RWPE2 (cell line): ENCODE measurements around the gene ZBTB21.
A peak's percentile ranks its signal among the peaks of the same experiment; 100 is the strongest.
"Not testable (repeated sequence)": the region's sequence is repeated elsewhere in the genome, so short reads cannot be mapped to it uniquely, and the experiment has no call there.

Source experiments
- ATAC-seq: fragments of 200-7000 bp; cut with Tn5 transposase; 3 replicates; pipeline ENCODE4 v1.9.1; 2021; ENCODE audit warnings: low read depth
- DNase-seq: peaks from one replicate; pipeline ENCODE4 v3.0.0-alpha.2; 2020; ENCODE audit warnings: low spot score
- H3K27ac ChIP-seq: fragments of 450-650 bp; 2 replicates; pipeline ENCODE4 v1.5.1; 2017; ENCODE audit warnings: mild to moderate bottlenecking; ENCODE audit not compliant: poor library complexity, severe bottlenecking
- H3K27me3 ChIP-seq: fragments of 250-450 bp; sonication (Bioruptor Pico); 2 replicates; pipeline ENCODE4 v1.5.1; 2021; ENCODE audit warnings: mild to moderate bottlenecking, moderate library complexity; ENCODE audit not compliant: insufficient read depth, poor library complexity, severe bottlenecking
- H3K36me3 ChIP-seq: fragments of 250-450 bp; sonication (Bioruptor Pico); 2 replicates; pipeline ENCODE4 v1.5.1; 2020; ENCODE audit warnings: low read depth, mild to moderate bottlenecking, moderate library complexity
- H3K4me1 ChIP-seq: fragments of 250-450 bp; sonication (Bioruptor Pico); 2 replicates; pipeline ENCODE4 v1.5.1; 2021; ENCODE audit warnings: mild to moderate bottlenecking, moderate library complexity; ENCODE audit not compliant: insufficient read depth, poor library complexity, severe bottlenecking
- H3K4me3 ChIP-seq: fragments of 250-450 bp; sonication (Bioruptor Pico); 2 replicates; pipeline ENCODE4 v1.5.1; 2021; ENCODE audit warnings: mild to moderate bottlenecking, moderate library complexity; ENCODE audit not compliant: severe bottlenecking
- H3K9me3 ChIP-seq: fragments of 250-450 bp; sonication (Bioruptor Pico); 2 replicates; pipeline ENCODE4 v1.5.1; 2021; ENCODE audit warnings: mild to moderate bottlenecking, moderate library complexity; ENCODE audit not compliant: severe bottlenecking
- CTCF ChIP-seq: fragments of 450-650 bp; IDR thresholded peaks from one replicate; pipeline ENCODE4 v1.5.1; 2017; ENCODE audit warnings: mild to moderate bottlenecking, moderate library complexity; ENCODE audit not compliant: poor library complexity, severe bottlenecking

Gene ZBTB21

GRCh38 chr21:41964171-41964570, 46.0 kb downstream of the ZBTB21 start:
- Histone ChIP-seq H3K4me3 (no peak overlapping the region), H3K9me3 (no peaks in the 10 kb centered on the region), H3K27me3 (no peaks in the 10 kb centered on the region), H3K27ac (no peak overlapping the region), H3K36me3 (no peaks in the 10 kb centered on the region), H3K4me1 (peaks cover 2% of the 10 kb centered on the region)
- DNase-seq (no peak), ATAC-seq (no peak)
- TF ChIP-seq CTCF = no peak

GRCh38 chr21:41962425-41962966, 47.7 kb downstream of the ZBTB21 start:
- no peak overlapping the region for H3K4me3 ChIP-seq
- no peaks in the 10 kb centered on the region for H3K27me3 ChIP-seq
- TF ChIP-seq CTCF = no peak
- no peak for ATAC-seq
- H3K27ac ChIP-seq = no peak overlapping the region
- peaks cover 19% of the 10 kb centered on the region for H3K4me1 ChIP-seq
- H3K36me3 ChIP-seq = no peaks in the 10 kb centered on the region
- no peaks in the 10 kb centered on the region for H3K9me3 ChIP-seq
- DNase-seq = no peak

GRCh38 chr21:41961753-41962152, 48.4 kb downstream of the ZBTB21 start:
- ATAC-seq (no peak), DNase-seq (no peak)
- H3K4me3 ChIP-seq = no peak overlapping the region
- no peak for TF ChIP-seq CTCF
- no peaks in the 10 kb centered on the region for H3K27me3 ChIP-seq
- no peaks in the 10 kb centered on the region for H3K36me3 ChIP-seq
- no peaks in the 10 kb centered on the region for H3K9me3 ChIP-seq
- H3K4me1 ChIP-seq = peaks cover 26% of the 10 kb centered on the region
- no peak overlapping the region for H3K27ac ChIP-seq

- H3K36me3 ChIP-seq = no peaks in the 10 kb centered on the region
- no peak overlapping the region for H3K4me3 ChIP-seq
- H3K27me3 ChIP-seq = no peaks in the 10 kb centered on the region
- H3K4me1 ChIP-seq = peaks cover 27% of the 10 kb centered on the region
- no peak for ATAC-seq
- H3K27ac ChIP-seq = no peak overlapping the region
- DNase-seq = no peak
- no peaks in the 10 kb centered on the region for H3K9me3 ChIP-seq
- TF ChIP-seq CTCF = no peak
These were observed 48.9 kb downstream of the ZBTB21 start for GRCh38 chr21:41961282-41961701.

- Histone ChIP-seq H3K4me1 (peaks cover 27% of the 10 kb centered on the region), H3K36me3 (no peaks in the 10 kb centered on the region), H3K27ac (no peak overlapping the region), H3K27me3 (no peaks in the 10 kb centered on the region), H3K4me3 (no peak overlapping the region), H3K9me3 (no peaks in the 10 kb centered on the region)
- DNase-seq (no peak), ATAC-seq (no peak)
- no peak for TF ChIP-seq CTCF
These were observed 49.8 kb downstream of the ZBTB21 start for GRCh38 chr21:41960386-41960785.

GRCh38 chr21:41959697-41960096, 50.5 kb downstream of the ZBTB21 start:
- not testable (repeated sequence) for H3K36me3 ChIP-seq, DNase-seq, ATAC-seq, H3K9me3 ChIP-seq, H3K27me3 ChIP-seq, H3K4me3 ChIP-seq
- H3K27ac ChIP-seq = peak overlapping the region; percentile 92
- H3K4me1 ChIP-seq = peaks cover 27% of the 10 kb centered on the region
